ENCODE results near the gene PPP1R15B. TPM values are rescaled to one million over a fixed set of nuclear protein-coding genes. Genes with fewer than 3 reads are reported as not detected.

Gene PPP1R15B
- total RNA-seq (2014; rRNA removed; shearing (Covaris generic)) = 63.5 and 72.6 TPM in 2 replicates
- total RNA-seq (2022) = 79.2 and 91.3 TPM in 2 replicates
- Bru-seq, nascent RNA = percentile 98 among the genes with signal in this experiment
- BruChase-seq, experiment 1, labeled RNA remaining after a 6-hour chase = percentile 98 among the genes with signal in this experiment
- BruChase-seq, experiment 2, labeled RNA remaining after a 2-hour chase = percentile 100 among the genes with signal in this experiment
- long read RNA-seq, full-length matches to known transcripts = 21 of 33 reads
- long read RNA-seq, partial matches to known transcripts = 0 of 33 reads
- long read RNA-seq, other reads (novel, unspliced or antisense) = 12 of 33 reads

GRCh38 chr1:204411451-204412204 is at the start of gene PPP1R15B:
Gene PPP1R15B, minus strand, starts transcription at chr1:204411817. Its CDS starts 406 bp downstream, at chr1:204411411.
- BruUV-seq (replicated peaks) = no TSS peak
- Histone ChIP-seq H3K4me1 (ENCODE audit: insufficient read depth, low read length, poor library complexity, severe bottlenecking) (peaks cover 19% of the 10 kb centered on the region), H3K9me2 (ENCODE audit: insufficient read depth, low read length) (no peaks in the 10 kb centered on the region), H2AFZ (ENCODE audit: low read length) (peak within 1 kb of the TSS; percentile 65; the same call in 1 of the 2 replicates), H3K36me3 (ENCODE audit: insufficient read depth, low read length) (peaks cover 51% of the 10 kb centered on the region), H3K27ac (ENCODE audit: low read depth, low read length, poor library complexity, severe bottlenecking) (peak within 1 kb of the TSS; percentile 79), H3K4me2 (ENCODE audit: low read length) (peak within 1 kb of the TSS; percentile 96), H3K9me3 (ENCODE audit: low read length) (no peaks in the 10 kb centered on the region), H3K79me2 (ENCODE audit: insufficient read depth, low read depth, low read length) (peaks cover 55% of the 10 kb centered on the region), H3K4me3 (ENCODE audit: low read depth, low read length, poor library complexity, severe bottlenecking) (peak within 1 kb of the TSS; percentile 98), H4K20me1 (ENCODE audit: insufficient read depth, low read length) (peaks cover 39% of the 10 kb centered on the region)
- peak; percentile 99 for DNase-seq (ENCODE audit: low spot score)
- TF ChIP-seq EZH2phosphoT487 (IDR thresholded peaks at IDR 0.05; ENCODE audit: borderline replicate concordance, low read depth, low read length) = no peak
- no peak for TF ChIP-seq CTCF (conservative IDR thresholded peaks at IDR 0.05; ENCODE audit: low read length)
- CTCF ChIA-PET (ENCODE audit: unreplicated experiment) = no interaction called here
- intact Hi-C loops (cut with micrococcal nuclease; ENCODE audit: unreplicated experiment) = loop anchor here (2.0 to 10.0 kb wide), 4 partner anchors 95 to 713 kb away; partner anchors contain the start of gene RBBP5
- POLR2A ChIA-PET = interaction anchor here (0.7 kb wide), 1 partner anchor 10 kb away, joined by 4 read pairs; no protein-coding TSS in a partner anchor

GRCh38 chr1:204460346-204460745 is 48.7 kb upstream of the PPP1R15B start:
- no TSS peak for BruUV-seq (replicated peaks)
- H3K27ac ChIP-seq (ENCODE audit: low read depth, low read length, poor library complexity, severe bottlenecking) = no peak overlapping the region
- POLR2A ChIA-PET = interaction anchor here (0.8 kb wide), 1 partner anchor 22 kb away, joined by 3 read pairs; no protein-coding TSS in a partner anchor

More at GRCh38 chr1:204460346-204460745, 48.7 kb upstream of the PPP1R15B start:
- TF ChIP-seq EZH2phosphoT487 (IDR thresholded peaks at IDR 0.05; ENCODE audit: borderline replicate concordance, low read depth, low read length) (no peak), CTCF (conservative IDR thresholded peaks at IDR 0.05; ENCODE audit: low read length) (no peak)
- H3K4me3 ChIP-seq (ENCODE audit: low read depth, low read length, poor library complexity, severe bottlenecking) = no peak overlapping the region
- CTCF ChIA-PET (ENCODE audit: unreplicated experiment) = no interaction called here
- no peaks in the 10 kb centered on the region for H4K20me1 ChIP-seq (ENCODE audit: insufficient read depth, low read length)
- intact Hi-C loops (cut with micrococcal nuclease; ENCODE audit: unreplicated experiment) = no loop called here
- H3K4me1 ChIP-seq (ENCODE audit: insufficient read depth, low read length, poor library complexity, severe bottlenecking) = peaks cover 42% of the 10 kb centered on the region
- H3K9me2 ChIP-seq (ENCODE audit: insufficient read depth, low read length) = no peaks in the 10 kb centered on the region
- DNase-seq (ENCODE audit: low spot score) = no peak
- no peak overlapping the region for H3K4me2 ChIP-seq (ENCODE audit: low read length)
- no peak overlapping the region for H2AFZ ChIP-seq (ENCODE audit: low read length)
- no peaks in the 10 kb centered on the region for H3K9me3 ChIP-seq (ENCODE audit: low read length)
- no peaks in the 10 kb centered on the region for H3K79me2 ChIP-seq (ENCODE audit: insufficient read depth, low read depth, low read length)
- 0 out of 2 replicates have a peak, but pooled peaks cover 15% of the 10 kb centered on the region for H3K36me3 ChIP-seq (ENCODE audit: insufficient read depth, low read length)
